Keratinocyte (primary cell): ENCODE results near the gene C19orf73. TPM values are rescaled to one million over a fixed set of nuclear protein-coding genes. Genes with fewer than 3 reads are reported as not detected.

ENCODE experiments used
- DNase-seq: peaks from one replicate; pipeline ENCODE4 v3.0.0-alpha.2; 2011; ENCODE audit warnings: low read depth, missing footprints, low spot score
- FAIRE-seq: peaks from 2 replicates; lab custom pipeline; 2011; peaks lifted over from hg19 to GRCh38; lab: Jason Lieb, UNC
- H2AFZ ChIP-seq: 2 replicates; pipeline ENCODE4 v1.6.0; 2012; ENCODE audit warnings: low read length, control low read depth, inconsistent platforms; ENCODE audit not compliant: control insufficient read depth
- H3K27ac ChIP-seq: 2 replicates; pipeline ENCODE4 v1.5.1; 2011; ENCODE audit warnings: low read length; ENCODE audit not compliant: control insufficient read depth, insufficient read depth
- H3K27me3 ChIP-seq: 3 replicates; pipeline ENCODE4 v1.6.0; 2011; ENCODE audit warnings: low read length; ENCODE audit not compliant: control insufficient read depth, insufficient read depth; ENCODE audit errors: extremely low read depth
- H3K36me3 ChIP-seq, 2 experiments: 2 replicates in 1 of 2; 3 replicates in 1 of 2; pipeline ENCODE4 v1.5.1; 2011; ENCODE audit warnings: low read length in 2 of 2, mild to moderate bottlenecking in 1 of 2; ENCODE audit not compliant: control insufficient read depth in 2 of 2, insufficient read depth in 2 of 2; ENCODE audit errors: extremely low read depth in 1 of 2
- H3K4me1 ChIP-seq: 3 replicates; pipeline ENCODE4 v1.5.1; 2011; ENCODE audit warnings: low read length; ENCODE audit not compliant: control insufficient read depth, insufficient read depth; ENCODE audit errors: extremely low read depth
- H3K4me2 ChIP-seq: 3 replicates; pipeline ENCODE4 v1.6.0; 2011; ENCODE audit warnings: low read depth, low read length; ENCODE audit not compliant: control insufficient read depth, insufficient read depth; ENCODE audit errors: extremely low read depth
- H3K4me3 ChIP-seq, 3 experiments: fragments of 200-600 bp in 1 of 3; sonication (generic) in 1 of 3; 2 replicates in 2 of 3; 3 replicates in 1 of 3; pipeline ENCODE4 v1.5.1; 2011 to 2016; ENCODE audit warnings: low read length in 3 of 3, mild to moderate bottlenecking in 3 of 3, control low read depth in 2 of 3, inconsistent platforms in 1 of 3, low read depth in 1 of 3, mixed read lengths in 1 of 3, mixed run types in 1 of 3, moderate library complexity in 1 of 3; ENCODE audit not compliant: control insufficient read depth in 2 of 3, insufficient read depth in 2 of 3; ENCODE audit errors: extremely low read depth in 1 of 3
- H3K79me2 ChIP-seq: 2 replicates; pipeline ENCODE4 v1.6.0; 2012; ENCODE audit warnings: low read length; ENCODE audit not compliant: control insufficient read depth, insufficient read depth
- H3K9ac ChIP-seq: 3 replicates; pipeline ENCODE4 v1.6.0; 2011; ENCODE audit warnings: low read length; ENCODE audit not compliant: control insufficient read depth, insufficient read depth; ENCODE audit errors: extremely low read depth
- H3K9me1 ChIP-seq: 3 replicates; pipeline ENCODE4 v1.6.0; 2011; ENCODE audit warnings: low read length; ENCODE audit not compliant: control insufficient read depth, insufficient read depth; ENCODE audit errors: extremely low read depth
- H3K9me3 ChIP-seq: 2 replicates; pipeline ENCODE4 v1.5.1; 2012; ENCODE audit warnings: low read depth, low read length; ENCODE audit not compliant: control insufficient read depth
- H4K20me1 ChIP-seq: 3 replicates; pipeline ENCODE4 v1.6.0; 2011; ENCODE audit warnings: low read length; ENCODE audit not compliant: control insufficient read depth, insufficient read depth; ENCODE audit errors: extremely low read depth
- EZH2 ChIP-seq: IDR thresholded peaks from one replicate; pipeline ENCODE4 v1.6.1; 2012; ENCODE audit warnings: inconsistent platforms, mild to moderate bottlenecking, low read length, moderate library complexity
- dilution Hi-C: fragments of 300-500 bp; cut with MboI; formaldehyde crosslinking; loops from one replicate; pipeline ENCODE4 v1.7.0; 2020; ENCODE audit warnings: low sequenced_read_pairs; ENCODE audit not compliant: extremely low pct_ligation_motif_present
- polyA plus RNA-seq, 5 experiments: library from polyadenylated mRNA; depleted of rRNA in 3 of 5; stranded (reverse) in 3 of 5; stranded (forward) in 1 of 5; unstranded in 1 of 5; fragments of >200 nt; gene quantifications; 1 replicate in 1 of 5; 2 replicates in 3 of 5; 3 replicates in 1 of 5; pipeline versions ENCODE4 v1.2.1 to v1.2.3, GENCODE V29; 2011 to 2012; ENCODE audit warnings: missing spikeins in 2 of 5, low read depth in 1 of 5, low replicate concordance in 1 of 5
- TF ChIP-seq, protein P1 (sequence below), 3 experiments: IDR thresholded peaks in 1 of 3; conservative IDR thresholded peaks in 1 of 3; optimal IDR thresholded peaks in 1 of 3; 2 replicates in 2 of 3; 3 replicates in 1 of 3; pipeline versions ENCODE3 to v1.5.1; 2011; ENCODE audit warnings: low read length in 3 of 3, mild to moderate bottlenecking in 3 of 3, moderate library complexity in 2 of 3, control low read depth in 1 of 3, inconsistent platforms in 1 of 3; ENCODE audit not compliant: insufficient read depth in 2 of 3; ENCODE audit errors: extremely low read depth in 1 of 3

C19orf73 gene
- polyA plus RNA-seq, 1 donor (not counting 4 experiments of a cell fraction or from before 2014, with no cell fraction given), result 0.71 TPM

DNA sequence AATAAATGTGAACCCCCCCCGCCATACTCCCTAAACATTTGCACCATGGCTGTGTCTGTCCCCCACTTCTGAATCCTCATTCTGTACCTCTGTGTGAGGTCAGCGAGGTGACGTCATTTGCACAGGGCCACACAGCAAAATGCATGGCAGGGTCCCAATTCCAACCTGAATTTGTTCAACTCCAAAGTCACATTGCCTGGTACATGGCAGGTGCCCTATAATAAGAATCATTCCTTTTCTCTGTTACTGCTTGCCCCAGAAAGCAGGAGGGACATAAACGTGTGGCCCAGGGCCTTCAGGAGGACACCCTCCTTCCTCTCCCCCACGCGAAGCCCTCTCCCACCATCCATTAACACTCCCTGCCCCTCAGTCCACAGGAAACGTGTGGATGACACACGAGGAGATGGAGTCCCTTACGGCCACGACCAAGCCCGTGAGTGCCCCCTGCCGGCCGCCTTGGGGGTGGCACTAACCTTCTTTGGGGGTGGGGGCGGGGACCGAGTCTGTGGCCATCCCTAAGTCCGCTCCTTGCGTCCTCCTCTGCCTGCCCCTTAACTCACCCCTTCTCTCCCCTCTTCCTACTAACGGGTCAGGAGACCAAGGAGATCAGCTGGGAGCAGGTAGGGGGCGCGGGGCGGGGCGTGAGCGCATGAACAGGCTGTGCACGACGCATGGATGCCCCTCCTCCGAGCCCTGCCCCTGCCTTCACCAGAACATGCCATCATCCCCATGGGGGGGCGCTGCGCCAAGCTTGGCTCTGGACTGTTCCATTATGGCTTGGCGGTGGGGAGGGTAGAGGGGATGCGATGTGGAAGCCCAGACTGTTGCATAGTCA is 26.8 kb upstream of the C19orf73 start:
- H3K9me1 ChIP-seq, result no peaks in the 10 kb centered on the region
- no peak overlapping the region for H3K27ac ChIP-seq
- no peaks in the 10 kb centered on the region for H3K79me2 ChIP-seq
- no peak overlapping the region for H2AFZ ChIP-seq
- no peaks in the 10 kb centered on the region for H3K9me3 ChIP-seq
- H3K4me1 ChIP-seq, result peaks cover 16% of the 10 kb centered on the region
- no peaks in the 10 kb centered on the region for H4K20me1 ChIP-seq
- TF ChIP-seq, protein P1, sequence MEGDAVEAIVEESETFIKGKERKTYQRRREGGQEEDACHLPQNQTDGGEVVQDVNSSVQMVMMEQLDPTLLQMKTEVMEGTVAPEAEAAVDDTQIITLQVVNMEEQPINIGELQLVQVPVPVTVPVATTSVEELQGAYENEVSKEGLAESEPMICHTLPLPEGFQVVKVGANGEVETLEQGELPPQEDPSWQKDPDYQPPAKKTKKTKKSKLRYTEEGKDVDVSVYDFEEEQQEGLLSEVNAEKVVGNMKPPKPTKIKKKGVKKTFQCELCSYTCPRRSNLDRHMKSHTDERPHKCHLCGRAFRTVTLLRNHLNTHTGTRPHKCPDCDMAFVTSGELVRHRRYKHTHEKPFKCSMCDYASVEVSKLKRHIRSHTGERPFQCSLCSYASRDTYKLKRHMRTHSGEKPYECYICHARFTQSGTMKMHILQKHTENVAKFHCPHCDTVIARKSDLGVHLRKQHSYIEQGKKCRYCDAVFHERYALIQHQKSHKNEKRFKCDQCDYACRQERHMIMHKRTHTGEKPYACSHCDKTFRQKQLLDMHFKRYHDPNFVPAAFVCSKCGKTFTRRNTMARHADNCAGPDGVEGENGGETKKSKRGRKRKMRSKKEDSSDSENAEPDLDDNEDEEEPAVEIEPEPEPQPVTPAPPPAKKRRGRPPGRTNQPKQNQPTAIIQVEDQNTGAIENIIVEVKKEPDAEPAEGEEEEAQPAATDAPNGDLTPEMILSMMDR (optimal IDR thresholded peaks at IDR 0.05 in 1 of 3, IDR thresholded peaks at IDR 0.05 in 1 of 3, conservative IDR thresholded peaks at IDR 0.05 in 1 of 3; ENCODE audit: extremely low read depth in 1 of 3, insufficient read depth in 2 of 3, low read length in 3 of 3), result peak; percentile 67 to 96 (median 93)
- TF ChIP-seq EZH2, result no peak
- peak overlapping the region; percentile 6 for H3K4me2 ChIP-seq
- H3K36me3 ChIP-seq, result no peaks in the 10 kb centered on the region
- H3K4me3 ChIP-seq, result no peak overlapping the region
- DNase-seq, result no peak
- no peaks in the 10 kb centered on the region for H3K27me3 ChIP-seq
- no peak overlapping the region for H3K9ac ChIP-seq
- no peak for FAIRE-seq
- dilution Hi-C loops, result no loop called here

DNA sequence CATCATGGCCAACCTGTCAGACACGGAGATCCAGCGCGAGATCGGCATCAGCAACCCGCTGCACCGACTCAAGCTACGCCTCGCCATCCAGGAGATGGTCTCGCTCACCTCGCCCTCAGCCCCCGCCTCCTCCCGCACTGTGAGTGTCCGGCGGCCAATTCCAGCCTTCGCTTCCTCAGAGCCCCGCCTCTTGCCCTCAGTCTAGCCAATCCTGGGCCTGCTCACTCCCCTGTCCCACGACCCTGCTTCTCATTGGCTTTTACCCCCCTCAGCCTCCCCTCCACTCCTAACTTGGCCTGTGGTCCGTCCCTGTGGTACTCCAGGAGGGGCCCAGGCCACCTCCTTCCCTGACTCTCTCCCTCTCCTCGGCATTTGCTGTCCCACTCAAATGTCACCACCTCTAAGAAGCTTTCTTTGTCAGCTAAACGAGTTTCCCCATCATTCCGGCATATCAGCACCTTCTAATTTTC is 24.0 kb upstream of the C19orf73 start:
- peak; percentile 51 for FAIRE-seq
- dilution Hi-C loops, result no loop called here

More for the DNA sequence above, 24.0 kb upstream of the C19orf73 start:
- Histone ChIP-seq H2AFZ (peak overlapping the region; percentile 76), H3K4me2 (peak overlapping the region; percentile 56), H3K27ac (no peak overlapping the region), H3K9me1 (no peaks in the 10 kb centered on the region), H3K4me1 (no peaks in the 10 kb centered on the region), H4K20me1 (no peaks in the 10 kb centered on the region), H3K79me2 (no peaks in the 10 kb centered on the region), H3K27me3 (no peaks in the 10 kb centered on the region), H3K4me3 (peak overlapping the region in 2 of 3 experiments; percentile 33 to 61), H3K9me3 (no peaks in the 10 kb centered on the region), H3K36me3 (no peaks in the 10 kb centered on the region), H3K9ac (no peak overlapping the region)
- DNase-seq, result no peak
- TF ChIP-seq, protein P1 (optimal IDR thresholded peaks at IDR 0.05 in 1 of 3, IDR thresholded peaks at IDR 0.05 in 1 of 3, conservative IDR thresholded peaks at IDR 0.05 in 1 of 3; ENCODE audit: extremely low read depth in 1 of 3, insufficient read depth in 2 of 3, low read length in 3 of 3), result no peak
- no peak for TF ChIP-seq EZH2
